ENCODE results near the gene PPP1R18. TPM values are rescaled to one million over a fixed set of nuclear protein-coding genes. Genes with fewer than 3 reads are reported as not detected.

The PPP1R18 gene
- total and polyA plus RNA-seq, 9 of the 15 experiments (the other 6 are each of a cell fraction or from before 2014, with no cell fraction given): 12.0 to 99.2 (median 42.6) TPM

GRCh38 chr6:30721198-30722024 lies 35.0 kb upstream of the PPP1R18 start (continued):
- TF ChIP-seq STAG1 (CRISPR knock-in tag; IDR thresholded peaks at IDR 0.05; ENCODE audit: borderline replicate concordance) (no peak), E2F5 (CRISPR knock-in tag; IDR thresholded peaks at IDR 0.05) (peak; percentile 68; the same call in 1 of the 2 replicates), HSF4 (CRISPR knock-in tag; IDR thresholded peaks at IDR 0.05; ENCODE audit: borderline replicate concordance) (peak; percentile 67; the same call in 1 of the 2 replicates), MCM3 (IDR thresholded peaks at IDR 0.05) (no peak), ZBTB49 (CRISPR knock-in tag; IDR thresholded peaks at IDR 0.05; ENCODE audit: borderline replicate concordance) (peak; percentile 63; the same call in 1 of the 2 replicates), ARID4B (CRISPR knock-in tag; IDR thresholded peaks at IDR 0.05) (peak; percentile 94), CBX2 (IDR thresholded peaks at IDR 0.05; ENCODE audit: insufficient read depth, low read length, poor library complexity, severe bottlenecking) (no peak), ZBTB11 (CRISPR knock-in tag; IDR thresholded peaks at IDR 0.05) (peak in 1 of 3 experiments; percentile 67; a peak in 2 of 6 replicates), TSHZ1 (CRISPR knock-in tag; IDR thresholded peaks at IDR 0.05) (no peak)
